Activated naive CD8-positive, alpha-beta T cell treated with anti-CD3 and anti-CD28 coated beads for 36 hours (primary cell): Measurements from ENCODE around the gene SEPTIN11. TPM values are rescaled to one million over a fixed set of nuclear protein-coding genes. Genes with fewer than 3 reads are reported as not detected.

ENCODE experiments used
- DNase-seq: peaks from one replicate; pipeline ENCODE4 v3.0.0; 2021
- H3K27ac Mint-ChIP-seq: one replicate; pipeline ENCODE4 v1.8.0; 2022; ENCODE audit warnings: mild to moderate bottlenecking, moderate library complexity, mixed read lengths
- H3K27me3 Mint-ChIP-seq: one replicate; pipeline ENCODE4 v1.8.0; 2022; ENCODE audit warnings: mild to moderate bottlenecking, mixed read lengths
- H3K36me3 Mint-ChIP-seq: one replicate; pipeline ENCODE4 v1.8.0; 2021; ENCODE audit warnings: mild to moderate bottlenecking, mixed read lengths
- H3K4me1 Mint-ChIP-seq: one replicate; pipeline ENCODE4 v1.8.0; 2021; ENCODE audit warnings: mixed read lengths
- H3K4me3 Mint-ChIP-seq: one replicate; pipeline ENCODE4 v1.8.0; 2022; ENCODE audit warnings: mild to moderate bottlenecking, moderate library complexity, mixed read lengths
- H3K9me3 Mint-ChIP-seq: one replicate; pipeline ENCODE4 v1.8.0; 2022; ENCODE audit warnings: mixed read lengths
- total RNA-seq, 2 experiments: library from RNA; stranded (reverse); gene quantifications; one replicate each; pipeline ENCODE4 v1.2.3, GENCODE V29; 2021

The SEPTIN11 gene
- total RNA-seq, 2 experiments from 2014 or later, result 66.4 to 74.1 TPM

DNA sequence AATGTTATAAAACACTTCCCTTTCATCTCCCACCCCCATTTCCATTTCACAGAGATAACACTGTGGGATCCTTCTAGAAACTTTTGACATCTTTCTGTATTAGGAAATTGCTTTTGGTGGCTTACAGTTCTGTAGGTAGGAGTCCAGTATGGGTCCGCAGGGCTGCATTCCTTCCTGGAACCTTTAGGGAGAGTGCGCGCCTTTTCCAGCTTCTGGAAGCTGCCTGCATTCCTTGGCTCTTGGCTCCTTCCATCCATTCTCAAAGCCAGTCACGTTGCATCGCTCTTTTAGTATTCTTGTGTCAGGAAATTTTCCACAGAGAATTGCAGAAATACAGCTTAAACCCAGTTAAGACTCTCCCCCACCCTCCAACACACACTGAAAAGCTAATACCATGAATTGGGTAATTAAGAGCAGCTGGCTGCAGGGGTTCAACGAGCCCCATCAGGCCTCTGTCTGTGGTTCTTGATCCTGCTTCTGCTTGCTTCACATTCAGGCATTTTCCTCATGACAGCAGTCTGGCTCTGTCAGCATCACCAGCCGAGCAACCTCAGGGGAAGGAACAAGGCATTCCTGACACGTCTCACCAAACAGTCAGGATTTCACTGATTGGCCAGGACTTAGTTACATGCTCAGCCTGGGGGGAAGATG is 48.8 kb downstream of the SEPTIN11 start:
- H3K9me3 Mint-ChIP-seq, result no peaks in the 10 kb centered on the region
- H3K27me3 Mint-ChIP-seq, result no peaks in the 10 kb centered on the region
- H3K4me3 Mint-ChIP-seq, result no peak overlapping the region
- peaks cover 43% of the 10 kb centered on the region for H3K4me1 Mint-ChIP-seq
- H3K36me3 Mint-ChIP-seq, result peaks cover 57% of the 10 kb centered on the region
- DNase-seq, result no peak
- no peak overlapping the region for H3K27ac Mint-ChIP-seq

Other genes with a start within 250 kb of the SEPTIN11 start
- under 1 TPM in 1 of 2 experiments, not detected in 1; 0.12 TPM for gene SOWAHB, start 51.6 kb upstream of the SEPTIN11 start, total RNA-seq
- gene CCNI, start 126.2 kb downstream of the SEPTIN11 start, total RNA-seq, result 100 to 1,000 TPM; 230 to 237 TPM
- 10 to 100 TPM; 17.4 to 18.7 TPM for gene CCNG2, start 207.5 kb downstream of the SEPTIN11 start, total RNA-seq